Transverse colon (tissue), 4 donors: ENCODE data around the gene NRK. TPM values are rescaled to one million over a fixed set of nuclear protein-coding genes. Genes with fewer than 3 reads are reported as not detected.

ENCODE experiments used
- DNase-seq: peaks from one replicate; pipeline ENCODE4 v3.0.0-alpha.2; 2019
- H3K27ac ChIP-seq, 4 donors: fragments of 200-600 bp; sonication (generic); 2 replicates each; pipeline ENCODE4 v1.5.1; 2016 to 2018; ENCODE audit warnings: inconsistent platforms in 4 of 4
- H3K27me3 ChIP-seq: fragments of 200-600 bp; sonication (generic); 2 replicates; pipeline ENCODE4 v1.5.1; 2017; ENCODE audit warnings: inconsistent platforms
- H3K36me3 ChIP-seq, 4 donors: fragments of 200-600 bp; sonication (generic); 2 replicates each; pipeline ENCODE4 v1.5.1; 2017 to 2019; ENCODE audit warnings: inconsistent platforms in 4 of 4
- H3K4me1 ChIP-seq, 4 donors: fragments of 200-600 bp; sonication (generic); 2 replicates each; pipeline ENCODE4 v1.5.1; 2017 to 2020; ENCODE audit warnings: inconsistent platforms in 4 of 4
- H3K4me3 ChIP-seq, 4 donors: fragments of 200-600 bp; sonication (generic); 1 replicate in 1 of 4; 2 replicates in 3 of 4; pipeline versions ENCODE4 v1.5.1 to v1.6.1; 2017 to 2019; ENCODE audit warnings: inconsistent platforms in 4 of 4
- H3K9me3 ChIP-seq, 2 donors: fragments of 200-600 bp; sonication (generic); 2 replicates each; pipeline ENCODE4 v1.5.1; 2017 to 2019; ENCODE audit warnings: inconsistent platforms in 2 of 2
- EP300 ChIP-seq: sonication (generic); formaldehyde crosslinking; IDR thresholded peaks from one replicate; pipeline ENCODE4 v1.6.1; 2017; ENCODE audit warnings: antibody characterized with exemption, low read depth
- POLR2A ChIP-seq: fragments of 450-650 bp; IDR thresholded peaks from one replicate; pipeline ENCODE4 v1.6.1; 2016; ENCODE audit warnings: antibody characterized with exemption, mild to moderate bottlenecking, moderate library complexity
- POLR2AphosphoS5 ChIP-seq, 3 donors: sonication (generic); formaldehyde crosslinking; IDR thresholded peaks; one replicate each; pipeline ENCODE4 v1.6.1; 2016; ENCODE audit warnings: antibody characterized with exemption in 3 of 3
- WGBS, 2 donors: methylation state at CpG; one replicate each; pipeline ENCODE4 v1.1.5; 2018; ENCODE audit warnings: low coverage in 1 of 2; 5-methylcytosine and 5-hydroxymethylcytosine counted together
- in situ Hi-C, 4 donors: fragments of 200-750 bp; cut with MboI; loops; one replicate each; pipeline versions ENCODE4 v1.15.0 to v1.15.1; 2017; ENCODE audit warnings: low sequenced_read_pairs in 3 of 4, low pct_ligation_motif_present in 1 of 4, low pct_unique_long_range_greater_than_20kb in 1 of 4
- intact Hi-C: fragments of 100-400 bp; cut with DNase I; formaldehyde crosslinking; loops from one replicate; pipeline ENCODE4 v1.15.1; 2023; ENCODE audit warnings: low total_unique reads
- total RNA-seq, 4 donors: library from RNA; depleted of rRNA; stranded (reverse); fragments of >200 nt; gene quantifications; one replicate each; pipeline ENCODE4 v1.1.0, GENCODE V29; 2016
- TF ChIP-seq, protein P1 (sequence below), 5 experiments: fragments of 200-600 bp in 3 of 5; fragments of 450-650 bp in 2 of 5; sonication (generic) in 3 of 5; IDR thresholded peaks; 1 replicate in 2 of 5; 2 replicates in 3 of 5; pipeline ENCODE4 v1.5.1; 2016 to 2017; ENCODE audit warnings: antibody characterized with exemption in 5 of 5, inconsistent platforms in 3 of 5, mild to moderate bottlenecking in 2 of 5, moderate library complexity in 1 of 5

NRK gene
- total RNA-seq, 4 donors from 2014 or later = under 0.01 to 1.6 (median 0.43) TPM

GRCh38 chrX:105894721-105895120 is 72.4 kb downstream of the NRK start:
- Histone ChIP-seq H3K27me3 (no peaks in the 10 kb centered on the region), H3K36me3 (no peaks in the 10 kb centered on the region), H3K9me3 (no peaks in the 10 kb centered on the region), H3K4me1 (no peaks in the 10 kb centered on the region), H3K27ac (no peak overlapping the region), H3K4me3 (no peak overlapping the region)
- intact Hi-C loops (no loop called here), in situ Hi-C loops (loop anchor here in 1 of 4 donors (10.0 kb wide), 1 partner anchor 60 kb away; no protein-coding TSS in a partner anchor)
- TF ChIP-seq, protein P1, sequence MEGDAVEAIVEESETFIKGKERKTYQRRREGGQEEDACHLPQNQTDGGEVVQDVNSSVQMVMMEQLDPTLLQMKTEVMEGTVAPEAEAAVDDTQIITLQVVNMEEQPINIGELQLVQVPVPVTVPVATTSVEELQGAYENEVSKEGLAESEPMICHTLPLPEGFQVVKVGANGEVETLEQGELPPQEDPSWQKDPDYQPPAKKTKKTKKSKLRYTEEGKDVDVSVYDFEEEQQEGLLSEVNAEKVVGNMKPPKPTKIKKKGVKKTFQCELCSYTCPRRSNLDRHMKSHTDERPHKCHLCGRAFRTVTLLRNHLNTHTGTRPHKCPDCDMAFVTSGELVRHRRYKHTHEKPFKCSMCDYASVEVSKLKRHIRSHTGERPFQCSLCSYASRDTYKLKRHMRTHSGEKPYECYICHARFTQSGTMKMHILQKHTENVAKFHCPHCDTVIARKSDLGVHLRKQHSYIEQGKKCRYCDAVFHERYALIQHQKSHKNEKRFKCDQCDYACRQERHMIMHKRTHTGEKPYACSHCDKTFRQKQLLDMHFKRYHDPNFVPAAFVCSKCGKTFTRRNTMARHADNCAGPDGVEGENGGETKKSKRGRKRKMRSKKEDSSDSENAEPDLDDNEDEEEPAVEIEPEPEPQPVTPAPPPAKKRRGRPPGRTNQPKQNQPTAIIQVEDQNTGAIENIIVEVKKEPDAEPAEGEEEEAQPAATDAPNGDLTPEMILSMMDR (IDR thresholded peaks at IDR 0.05) = no peak
- no peak for DNase-seq

DNA sequence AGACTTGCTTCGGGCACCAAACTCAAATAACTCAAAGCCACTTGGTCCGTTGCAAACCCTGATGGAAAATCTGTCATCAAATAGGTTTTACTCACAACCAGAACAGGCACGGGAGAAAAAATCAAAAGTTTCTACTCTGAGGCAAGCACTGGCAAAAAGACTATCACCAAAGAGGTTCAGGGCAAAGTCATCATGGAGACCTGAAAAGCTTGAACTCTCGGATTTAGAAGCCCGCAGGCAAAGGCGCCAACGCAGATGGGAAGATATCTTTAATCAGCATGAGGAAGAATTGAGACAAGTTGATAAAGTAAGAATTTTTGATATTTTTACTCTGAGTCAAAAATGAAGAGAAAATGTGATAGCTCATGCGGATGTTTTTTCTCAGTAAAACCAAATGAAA is 87.2 kb downstream of the NRK start:
- 86 to 96% methylated on average over 5 to 8 of the region's 8 CpGs for WGBS, 2 donors
- Histone ChIP-seq H3K4me3 (no peak overlapping the region), H3K36me3 (no peaks in the 10 kb centered on the region), H3K4me1 (no peaks in the 10 kb centered on the region), H3K27ac (no peak overlapping the region), H3K9me3 (no peaks in the 10 kb centered on the region), H3K27me3 (no peaks in the 10 kb centered on the region)
- no peak for DNase-seq
- intact Hi-C loops (no loop called here), in situ Hi-C loops (no loop called here)
- TF ChIP-seq POLR2A (no peak), EP300 (no peak), POLR2AphosphoS5 (IDR thresholded peaks at IDR 0.05) (no peak)
- TF ChIP-seq, protein P1 (IDR thresholded peaks at IDR 0.05) = no peak

GRCh38 chrX:105910563-105911105 is 88.3 kb downstream of the NRK start:
- H3K36me3 ChIP-seq = no peaks in the 10 kb centered on the region
- in situ Hi-C loops = no loop called here
- WGBS, 2 donors = 42 to 61% methylated on average over 3 of the region's 3 CpGs
- no peaks in the 10 kb centered on the region for H3K9me3 ChIP-seq
- H3K4me1 ChIP-seq = no peaks in the 10 kb centered on the region
- no peak for DNase-seq
- intact Hi-C loops = no loop called here
- TF ChIP-seq POLR2A = no peak
- no peak for TF ChIP-seq EP300
- TF ChIP-seq, protein P1 (IDR thresholded peaks at IDR 0.05) = no peak
- TF ChIP-seq POLR2AphosphoS5 (IDR thresholded peaks at IDR 0.05) = no peak
- H3K27ac ChIP-seq = no peak overlapping the region
- no peak overlapping the region for H3K4me3 ChIP-seq
- no peaks in the 10 kb centered on the region for H3K27me3 ChIP-seq

GRCh38 chrX:105945266-105945665 is 122.9 kb downstream of the NRK start:
- WGBS, 2 donors = 70% methylated on average over 3 of the region's 3 CpGs; no CpG with 5 or more reads in 1 of the 2 donors
- in situ Hi-C loops (no loop called here), intact Hi-C loops (no loop called here)
- Histone ChIP-seq H3K27ac (no peak overlapping the region), H3K36me3 (no peaks in the 10 kb centered on the region), H3K9me3 (no peaks in the 10 kb centered on the region), H3K4me3 (no peak overlapping the region), H3K27me3 (no peaks in the 10 kb centered on the region), H3K4me1 (no peaks in the 10 kb centered on the region)
- DNase-seq = no peak
- TF ChIP-seq EP300 = no peak

- H3K36me3 ChIP-seq = no peaks in the 10 kb centered on the region
- no peak overlapping the region for H3K27ac ChIP-seq
- intact Hi-C loops (no loop called here), in situ Hi-C loops (no loop called here)
- WGBS, 2 donors = 82% methylated on average over 5 of the region's 5 CpGs; no CpG with 5 or more reads in 1 of the 2 donors
- TF ChIP-seq, protein P1 (IDR thresholded peaks at IDR 0.05) = no peak
- TF ChIP-seq POLR2A = no peak
- no peak for TF ChIP-seq POLR2AphosphoS5 (IDR thresholded peaks at IDR 0.05)
- no peak for TF ChIP-seq EP300
- DNase-seq = no peak
- no peaks in the 10 kb centered on the region for H3K27me3 ChIP-seq
- H3K9me3 ChIP-seq = no peaks in the 10 kb centered on the region
- H3K4me3 ChIP-seq = no peak overlapping the region
- H3K4me1 ChIP-seq = no peaks in the 10 kb centered on the region
Measured at GRCh38 chrX:105969487-105969886, 147.1 kb downstream of the NRK start.
